H7 (cell line): Measurements from ENCODE around the gene HIGD1C. TPM values are rescaled to one million over a fixed set of nuclear protein-coding genes. Genes with fewer than 3 reads are reported as not detected.
A peak's percentile ranks its signal among the peaks of the same experiment; 100 is the strongest.
"Not testable (repeated sequence)": the region's sequence is repeated elsewhere in the genome, so short reads cannot be mapped to it uniquely, and the experiment has no call there.

ENCODE experiments used
- DNase-seq: peaks from one replicate; pipeline ENCODE4 v3.0.0; 2012
- H3K27me3 ChIP-seq: 2 replicates; pipeline ENCODE4 v1.6.0; 2011; ENCODE audit warnings: mild to moderate bottlenecking, low read length; ENCODE audit not compliant: control insufficient read depth, insufficient read depth
- H3K36me3 ChIP-seq: replicated peaks from 2 replicates; pipeline ENCODE4 v1.5.1; 2011; ENCODE audit warnings: low read length; ENCODE audit not compliant: control insufficient read depth, insufficient read depth
- H3K4me3 ChIP-seq: 2 replicates; pipeline ENCODE4 v1.5.1; 2011; ENCODE audit warnings: low read depth, mild to moderate bottlenecking, control low read depth, low read length, moderate library complexity; ENCODE audit not compliant: insufficient read depth
- total RNA-seq: library from RNA; depleted of rRNA; stranded (reverse); fragments of >200 nt; shearing (Covaris generic); gene quantifications from 2 replicates; pipeline ENCODE4 v1.2.3, GENCODE V29; 2014; rRNA removed

HIGD1C gene
- not detected in 2 replicates for total RNA-seq

- H3K27me3 ChIP-seq: no peaks in the 10 kb centered on the region
- no peaks in the 10 kb centered on the region for H3K36me3 ChIP-seq
- H3K4me3 ChIP-seq: no peak within 1 kb of the TSS
- DNase-seq: peak; percentile 36
These were observed at the start of gene HIGD1C for GRCh38 chr12:50952510-50952909. Gene HIGD1C (plus strand): TSS chr12:50952544. CDS start chr12:50953999, 1,455 bp downstream.

GRCh38 chr12:50908479-50908878 lies 43.9 kb upstream of the HIGD1C start:
- H3K36me3 ChIP-seq, DNase-seq, H3K27me3 ChIP-seq, H3K4me3 ChIP-seq: not testable (repeated sequence)

- H3K36me3 ChIP-seq, DNase-seq, H3K27me3 ChIP-seq, H3K4me3 ChIP-seq: not testable (repeated sequence)
These were observed 40.0 kb upstream of the HIGD1C start for GRCh38 chr12:50912361-50912760.

DNA sequence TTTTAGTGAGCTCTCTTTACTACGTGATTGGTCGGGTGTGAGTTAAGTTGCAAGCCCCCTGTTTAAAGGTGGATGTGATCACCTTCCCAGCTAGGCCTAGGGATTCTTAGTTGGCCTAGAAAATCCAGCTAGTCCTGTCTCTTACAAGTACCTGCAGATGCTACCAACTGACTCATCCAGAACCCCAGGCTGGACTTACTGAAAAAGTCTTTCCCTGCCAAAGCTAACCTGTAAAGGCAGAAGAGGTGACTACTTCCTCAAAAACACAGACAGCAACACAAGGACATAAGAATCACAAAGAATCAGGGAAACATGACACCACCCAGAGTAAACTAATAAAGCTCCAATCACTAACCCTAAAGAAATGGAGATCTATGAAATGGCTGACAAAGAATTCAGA lies 39.1 kb upstream of the HIGD1C start:
- Histone ChIP-seq H3K27me3 (no peaks in the 10 kb centered on the region), H3K4me3 (no peak overlapping the region), H3K36me3 (no peaks in the 10 kb centered on the region)
- no peak for DNase-seq

DNA sequence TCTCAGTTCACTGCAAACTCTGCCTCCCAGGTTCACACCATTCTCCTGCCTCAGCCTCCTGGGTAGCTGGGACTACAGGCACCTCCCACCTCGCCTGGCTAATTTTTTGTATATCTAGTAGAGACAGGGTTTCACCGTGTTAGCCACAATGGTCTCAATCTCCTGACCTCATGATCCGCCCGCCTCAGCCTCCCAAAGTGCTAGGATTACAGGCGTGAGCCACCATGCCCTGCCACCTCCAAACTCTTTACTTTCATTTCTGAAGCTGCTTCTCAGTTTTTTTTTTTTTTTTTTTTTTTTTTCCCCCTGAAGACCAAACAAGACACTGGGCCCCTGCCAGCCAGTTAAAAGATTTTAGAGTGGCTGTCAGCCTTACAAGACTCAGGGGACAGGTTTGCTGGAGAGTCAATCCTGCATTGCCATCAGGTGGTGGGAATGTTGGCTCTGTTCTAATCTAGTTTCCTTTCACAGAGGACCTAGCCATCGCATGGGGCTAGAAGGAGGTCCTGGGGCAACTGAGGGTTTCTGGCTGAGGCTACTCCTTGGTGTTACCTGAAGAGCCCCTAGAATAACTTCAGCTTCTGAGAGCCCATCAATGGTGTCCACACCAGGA lies 37.4 kb upstream of the HIGD1C start:
- DNase-seq: no peak
- H3K36me3 ChIP-seq: no peaks in the 10 kb centered on the region
- no peaks in the 10 kb centered on the region for H3K27me3 ChIP-seq
- no peak overlapping the region for H3K4me3 ChIP-seq

- no peaks in the 10 kb centered on the region for H3K36me3 ChIP-seq
- H3K27me3 ChIP-seq: no peaks in the 10 kb centered on the region
- no peak overlapping the region for H3K4me3 ChIP-seq
- DNase-seq: no peak
These were observed 36.1 kb upstream of the HIGD1C start for GRCh38 chr12:50916292-50916691.

DNA sequence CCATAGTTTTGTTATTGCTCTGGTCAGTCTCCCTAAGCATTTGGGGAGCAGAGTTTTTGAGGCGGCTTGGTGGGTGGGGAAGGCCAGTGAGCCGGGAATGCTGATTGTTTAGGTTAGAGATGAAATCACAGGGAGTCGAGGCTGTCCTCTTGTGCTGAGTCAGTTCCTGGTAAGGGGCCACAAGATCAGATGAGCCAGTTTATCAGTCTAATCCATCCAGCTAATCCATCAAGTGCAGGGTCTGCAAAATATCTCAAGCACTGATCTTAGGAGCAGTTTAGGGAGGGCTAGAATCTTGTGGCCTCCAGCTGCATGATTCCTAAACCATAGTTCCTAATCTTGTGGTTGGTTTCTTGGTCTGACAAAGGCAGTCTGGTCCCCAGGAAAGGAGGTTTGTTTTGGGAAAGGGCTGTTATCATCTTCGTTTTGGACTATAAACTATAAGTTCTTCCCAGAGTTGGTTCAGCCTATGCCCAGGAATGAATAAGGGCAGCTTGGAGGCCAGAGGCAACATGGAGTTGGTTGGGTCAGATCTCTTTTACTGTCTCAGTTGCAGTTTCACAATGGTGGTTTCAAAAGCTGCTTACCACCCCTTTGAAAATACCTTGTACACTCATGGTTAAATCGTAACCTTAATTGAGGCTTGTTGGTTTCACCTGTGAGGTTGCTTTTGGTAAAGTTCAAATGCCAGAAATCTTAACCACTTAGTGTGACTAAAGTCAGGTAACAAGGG lies 33.6 kb upstream of the HIGD1C start:
- no peak for DNase-seq
- H3K4me3 ChIP-seq: no peak overlapping the region
- no peaks in the 10 kb centered on the region for H3K27me3 ChIP-seq
- no peaks in the 10 kb centered on the region for H3K36me3 ChIP-seq

GRCh38 chr12:50922820-50923219 lies 29.5 kb upstream of the HIGD1C start:
- Histone ChIP-seq H3K4me3 (no peak overlapping the region), H3K36me3 (no peaks in the 10 kb centered on the region)

DNA sequence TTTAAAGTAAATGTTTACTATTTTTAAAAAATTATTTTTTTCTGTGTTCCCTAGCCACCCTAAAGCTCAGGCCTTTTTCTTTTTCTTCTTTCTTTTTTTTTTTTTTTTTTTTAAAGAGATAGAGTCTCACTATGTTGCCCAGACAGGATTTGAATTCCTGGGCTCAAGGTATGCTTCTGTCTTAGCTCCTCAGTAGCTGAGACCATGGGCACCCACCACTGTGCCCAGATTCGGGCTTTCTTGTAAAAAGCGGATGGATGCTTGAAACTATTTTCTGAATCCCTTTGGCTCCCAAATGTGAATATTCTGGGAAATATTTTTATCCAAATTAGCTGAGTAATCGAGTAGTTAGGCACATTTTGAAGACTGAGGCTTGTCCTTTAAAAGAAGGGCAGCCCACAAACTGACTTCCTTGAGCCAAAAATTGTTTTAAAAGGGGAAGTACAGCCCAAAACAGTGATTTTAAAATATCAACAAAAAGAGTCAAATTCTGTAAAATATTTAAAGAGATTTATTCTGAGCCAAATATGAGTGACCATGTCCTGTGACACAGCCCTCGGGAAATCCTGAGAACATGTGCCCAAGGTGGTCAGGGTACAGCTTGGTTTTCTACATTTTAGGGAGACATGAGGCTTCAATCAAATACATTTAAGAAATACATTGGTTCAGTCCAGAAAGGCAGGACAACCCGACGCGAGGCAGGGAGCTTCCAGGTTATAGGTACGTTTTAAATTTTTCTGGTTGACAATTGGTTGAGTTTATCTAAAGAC lies 28.8 kb upstream of the HIGD1C start:
- no peak overlapping the region for H3K4me3 ChIP-seq
- H3K36me3 ChIP-seq: no peaks in the 10 kb centered on the region
- DNase-seq: no peak
- no peaks in the 10 kb centered on the region for H3K27me3 ChIP-seq

More at GRCh38 chr12:50922820-50923219, 29.5 kb upstream of the HIGD1C start:
- H3K27me3 ChIP-seq: no peaks in the 10 kb centered on the region
- DNase-seq: no peak

DNA sequence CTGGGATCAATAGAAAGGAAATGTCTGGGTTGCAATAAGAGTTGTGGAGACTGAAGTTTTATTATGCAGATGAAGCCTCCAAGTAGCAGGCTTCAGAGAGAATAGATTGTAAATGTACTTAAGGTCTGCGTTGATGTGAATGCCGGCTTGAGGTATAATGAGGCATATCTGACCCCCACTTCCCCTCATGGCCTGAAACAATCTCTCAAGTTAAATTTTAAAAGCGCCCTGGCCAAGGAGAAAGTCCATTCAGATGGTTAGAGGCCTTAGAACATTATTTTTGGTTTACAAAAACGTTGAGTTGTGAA lies 28.3 kb upstream of the HIGD1C start:
- no peaks in the 10 kb centered on the region for H3K36me3 ChIP-seq
- no peaks in the 10 kb centered on the region for H3K27me3 ChIP-seq
- no peak overlapping the region for H3K4me3 ChIP-seq
- DNase-seq: no peak

GRCh38 chr12:50924439-50925341 lies 27.7 kb upstream of the HIGD1C start:
- DNase-seq: no peak
- no peaks in the 10 kb centered on the region for H3K36me3 ChIP-seq
- no peaks in the 10 kb centered on the region for H3K27me3 ChIP-seq
- H3K4me3 ChIP-seq: peak overlapping the region; percentile 57

- H3K36me3 ChIP-seq: no peaks in the 10 kb centered on the region
- no peaks in the 10 kb centered on the region for H3K27me3 ChIP-seq
- H3K4me3 ChIP-seq: peak overlapping the region; percentile 57
- DNase-seq: no peak
These were observed 27.0 kb upstream of the HIGD1C start for GRCh38 chr12:50925342-50925651.

DNA sequence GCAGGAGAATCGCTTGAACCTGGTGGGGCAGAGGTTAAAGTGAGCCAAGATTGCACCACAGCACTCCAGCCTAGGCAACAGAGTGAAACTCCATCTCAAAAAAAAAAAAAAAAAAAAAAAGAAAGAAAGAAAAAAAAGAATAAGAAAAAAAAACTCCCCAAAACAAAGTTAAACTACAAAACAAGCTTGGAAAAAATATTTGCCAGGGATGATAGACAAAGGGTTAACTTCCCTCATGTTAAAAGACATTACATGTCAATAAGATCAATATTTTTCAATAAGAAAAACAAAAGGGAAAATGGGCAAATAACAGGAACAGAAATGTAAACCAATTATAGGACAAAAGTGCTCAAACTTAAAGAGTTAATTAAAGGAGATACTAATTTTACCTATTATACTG lies 26.4 kb upstream of the HIGD1C start:
- Histone ChIP-seq H3K27me3 (no peaks in the 10 kb centered on the region), H3K4me3 (peak overlapping the region; percentile 57), H3K36me3 (no peaks in the 10 kb centered on the region)
- DNase-seq: no peak

DNA sequence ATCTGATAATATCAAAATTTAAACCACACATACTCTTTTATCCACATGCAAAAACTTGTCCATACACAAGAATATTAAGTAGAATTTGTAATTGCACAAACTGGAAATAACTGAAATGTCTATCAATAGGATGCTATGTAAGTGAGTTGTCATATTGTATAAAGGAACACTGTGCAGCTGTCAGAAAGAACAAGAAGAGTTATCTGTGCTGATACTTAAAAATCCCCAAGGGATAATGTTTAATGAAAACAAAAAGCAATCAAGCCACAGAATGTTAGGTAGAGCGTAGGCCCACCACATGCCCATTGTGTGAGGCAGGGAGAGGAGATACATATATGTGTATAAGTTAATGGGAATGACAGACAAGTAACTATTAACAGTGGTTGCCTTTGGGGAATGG lies 25.9 kb upstream of the HIGD1C start:
- Histone ChIP-seq H3K36me3 (no peaks in the 10 kb centered on the region), H3K4me3 (peak overlapping the region; percentile 57), H3K27me3 (no peaks in the 10 kb centered on the region)
- no peak for DNase-seq
